Upper lobe of right lung (tissue), 1 donor: ENCODE results near the gene SGCA. TPM values are rescaled to one million over a fixed set of nuclear protein-coding genes. Genes with fewer than 3 reads are reported as not detected.
A peak's percentile ranks its signal among the peaks of the same experiment; 100 is the strongest.

Source experiments
- ATAC-seq: fragments of 200-7000 bp; cut with Tn5 transposase; one replicate; pipeline ENCODE4 v1.9.1; 2020; ENCODE audit warnings: mild to moderate bottlenecking, moderate library complexity
- DNase-seq: peaks from one replicate; pipeline ENCODE4 v3.0.0-alpha.2; 2020
- H3K27ac ChIP-seq: fragments of 200-600 bp; one replicate; pipeline ENCODE4 v1.8.0; 2022
- H3K27me3 ChIP-seq: fragments of 200-600 bp; one replicate; pipeline ENCODE4 v1.8.0; 2022; ENCODE audit warnings: mild to moderate bottlenecking
- H3K36me3 ChIP-seq: fragments of 200-600 bp; one replicate; pipeline ENCODE4 v1.8.0; 2022
- H3K4me1 ChIP-seq: fragments of 200-600 bp; one replicate; pipeline ENCODE4 v1.8.0; 2022
- H3K4me3 ChIP-seq: fragments of 200-600 bp; one replicate; pipeline ENCODE4 v1.8.0; 2022; ENCODE audit warnings: mild to moderate bottlenecking
- H3K9me3 ChIP-seq: fragments of 200-600 bp; one replicate; pipeline ENCODE4 v1.8.0; 2022
- intact Hi-C: fragments of 100-400 bp; cut with DNase I; formaldehyde crosslinking; loops from one replicate; pipeline ENCODE4 v1.11.0; 2022
- total RNA-seq: library from RNA; stranded (reverse); fragmentation: NEBNext Ultra II Directional; extraction: Animal tissue kit (Norgen Biotek cat#: 25700); gene quantifications from one replicate; pipeline ENCODE4 v1.2.1, GENCODE V29; 2021
- TF ChIP-seq, protein P1 (sequence below): fragments of 200-600 bp; IDR thresholded peaks from one replicate; pipeline ENCODE4 v1.8.0; 2022; ENCODE audit warnings: antibody characterized with exemption
- donor health status: DM: no; HTN: yes; CAD: no; lungs with severe emphysema.

The SGCA gene
- total RNA-seq, 1 donor from 2014 or later, result 27.8 TPM

DNA sequence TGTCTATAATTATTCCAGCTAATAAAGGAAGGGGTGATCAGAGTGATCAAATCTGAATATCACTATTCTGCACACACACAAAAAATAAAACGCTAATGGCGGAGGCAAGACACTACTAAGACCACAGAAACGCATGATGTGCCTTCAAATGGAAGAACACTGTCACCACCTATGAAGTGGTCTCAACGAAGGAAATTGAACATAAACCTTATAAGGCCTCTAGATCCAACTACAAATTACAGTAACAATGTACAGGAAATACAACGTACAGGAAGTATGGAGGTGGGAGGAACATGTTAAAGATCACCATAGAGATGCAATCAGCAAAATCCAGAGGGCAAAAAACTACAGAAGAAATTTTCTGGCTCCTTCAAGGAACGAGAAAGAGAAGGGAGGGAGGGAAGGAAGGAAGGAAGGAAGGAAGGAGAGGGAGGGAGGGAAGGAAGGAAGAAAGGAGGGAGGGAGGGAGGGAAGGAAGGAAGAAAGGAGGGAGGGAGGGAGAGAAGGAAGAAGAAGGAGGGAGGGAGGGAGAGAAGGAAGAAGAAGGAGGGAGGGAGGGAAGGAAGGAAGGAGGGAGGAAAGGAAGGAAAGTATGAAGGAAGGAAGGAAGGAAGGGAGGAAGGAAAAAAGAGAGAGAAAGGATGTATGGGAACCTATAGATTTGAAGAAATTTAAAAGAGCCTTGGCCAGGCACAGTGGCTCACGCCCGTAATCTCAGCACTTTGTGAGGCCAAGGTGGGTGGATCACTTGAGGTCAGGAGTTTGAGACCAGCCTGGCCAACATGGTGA is 3.1 kb upstream of the SGCA start:
- no peak for DNase-seq
- intact Hi-C loops, result loop anchor here (10.0 kb wide), 1 partner anchor 48 kb away; no protein-coding TSS in a partner anchor
- TF ChIP-seq, protein P1, sequence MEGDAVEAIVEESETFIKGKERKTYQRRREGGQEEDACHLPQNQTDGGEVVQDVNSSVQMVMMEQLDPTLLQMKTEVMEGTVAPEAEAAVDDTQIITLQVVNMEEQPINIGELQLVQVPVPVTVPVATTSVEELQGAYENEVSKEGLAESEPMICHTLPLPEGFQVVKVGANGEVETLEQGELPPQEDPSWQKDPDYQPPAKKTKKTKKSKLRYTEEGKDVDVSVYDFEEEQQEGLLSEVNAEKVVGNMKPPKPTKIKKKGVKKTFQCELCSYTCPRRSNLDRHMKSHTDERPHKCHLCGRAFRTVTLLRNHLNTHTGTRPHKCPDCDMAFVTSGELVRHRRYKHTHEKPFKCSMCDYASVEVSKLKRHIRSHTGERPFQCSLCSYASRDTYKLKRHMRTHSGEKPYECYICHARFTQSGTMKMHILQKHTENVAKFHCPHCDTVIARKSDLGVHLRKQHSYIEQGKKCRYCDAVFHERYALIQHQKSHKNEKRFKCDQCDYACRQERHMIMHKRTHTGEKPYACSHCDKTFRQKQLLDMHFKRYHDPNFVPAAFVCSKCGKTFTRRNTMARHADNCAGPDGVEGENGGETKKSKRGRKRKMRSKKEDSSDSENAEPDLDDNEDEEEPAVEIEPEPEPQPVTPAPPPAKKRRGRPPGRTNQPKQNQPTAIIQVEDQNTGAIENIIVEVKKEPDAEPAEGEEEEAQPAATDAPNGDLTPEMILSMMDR, result no peak
- ATAC-seq, result no peak
- Histone ChIP-seq H3K27ac (no peak overlapping the region), H3K36me3 (no peaks in the 10 kb centered on the region), H3K4me3 (no peak overlapping the region), H3K27me3 (no peaks in the 10 kb centered on the region), H3K9me3 (no peaks in the 10 kb centered on the region), H3K4me1 (peaks cover 11% of the 10 kb centered on the region)

DNA sequence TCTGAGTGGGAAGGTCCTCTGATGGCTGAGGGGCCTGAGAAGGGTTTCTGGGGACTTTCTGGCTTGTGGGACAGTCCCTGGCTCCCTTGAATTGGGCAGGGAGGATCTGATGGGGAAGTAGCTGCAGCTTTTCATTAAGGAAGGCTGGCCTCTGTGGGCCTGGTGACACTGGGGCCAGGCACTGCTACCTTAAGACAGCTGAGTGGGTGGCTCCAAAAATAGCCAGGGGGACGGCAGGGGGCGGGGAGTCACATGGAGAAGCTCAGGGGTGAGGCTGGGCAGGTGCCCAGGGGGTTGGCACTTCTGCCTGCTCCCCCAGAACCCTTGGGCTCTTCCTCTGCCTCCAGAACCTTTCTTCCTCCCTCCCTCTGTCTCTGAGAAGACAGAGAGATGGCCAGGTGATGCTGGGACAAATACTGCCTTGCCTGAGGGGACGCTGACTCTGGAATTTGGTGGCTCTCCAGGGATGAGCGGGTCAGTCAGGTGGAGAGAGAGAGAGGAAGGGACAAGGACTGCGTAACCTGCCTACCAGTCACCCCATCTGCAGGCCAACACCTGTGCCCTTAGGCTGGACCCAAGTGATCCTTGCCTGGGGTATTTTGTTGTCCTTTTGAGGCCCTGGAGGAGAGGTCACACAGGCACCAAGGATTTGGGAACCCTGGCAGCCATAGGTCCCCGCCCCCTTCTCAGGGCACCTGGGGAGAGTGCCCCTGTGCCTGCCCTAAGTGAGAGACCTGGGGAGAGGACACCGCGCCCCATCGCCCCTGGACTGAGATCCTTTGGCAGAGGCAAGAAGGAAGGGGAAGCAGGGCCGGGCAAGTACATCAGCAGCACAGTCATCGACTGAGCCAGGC is 1.7 kb upstream of the SGCA start:
- peaks cover 11% of the 10 kb centered on the region for H3K4me1 ChIP-seq
- ATAC-seq (peak; percentile 9), DNase-seq (peak; percentile 64)
- TF ChIP-seq, protein P1, result no peak
- no peaks in the 10 kb centered on the region for H3K27me3 ChIP-seq
- intact Hi-C loops, result loop anchor here (10.0 kb wide), 1 partner anchor 49 kb away; no protein-coding TSS in a partner anchor
- H3K36me3 ChIP-seq, result no peaks in the 10 kb centered on the region
- H3K9me3 ChIP-seq, result no peaks in the 10 kb centered on the region
- no peak overlapping the region for H3K4me3 ChIP-seq
- no peak overlapping the region for H3K27ac ChIP-seq

DNA sequence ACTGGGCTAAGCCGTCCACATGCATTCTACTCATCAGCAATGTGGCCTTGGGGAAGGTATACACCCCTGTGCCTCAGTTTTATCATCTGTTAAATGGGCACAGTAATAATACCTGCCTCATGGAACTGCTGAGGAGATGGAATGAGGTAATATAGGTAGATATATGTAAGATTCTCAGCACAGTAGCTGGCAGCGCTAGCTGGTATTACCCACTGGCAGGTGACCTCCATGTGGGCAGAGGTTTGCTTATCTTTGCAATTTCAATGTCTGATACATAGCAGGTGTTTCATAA is 1.2 kb upstream of the SGCA start:
- intact Hi-C loops, result loop anchor here (10.0 kb wide), 1 partner anchor 50 kb away; no protein-coding TSS in a partner anchor
- DNase-seq, result no peak
- H3K27ac ChIP-seq, result no peak overlapping the region
- TF ChIP-seq, protein P1, result no peak
- ATAC-seq, result no peak
- no peak overlapping the region for H3K4me3 ChIP-seq
- H3K9me3 ChIP-seq, result no peaks in the 10 kb centered on the region
- H3K36me3 ChIP-seq, result no peaks in the 10 kb centered on the region
- H3K4me1 ChIP-seq, result peaks cover 11% of the 10 kb centered on the region
- H3K27me3 ChIP-seq, result no peaks in the 10 kb centered on the region

DNA sequence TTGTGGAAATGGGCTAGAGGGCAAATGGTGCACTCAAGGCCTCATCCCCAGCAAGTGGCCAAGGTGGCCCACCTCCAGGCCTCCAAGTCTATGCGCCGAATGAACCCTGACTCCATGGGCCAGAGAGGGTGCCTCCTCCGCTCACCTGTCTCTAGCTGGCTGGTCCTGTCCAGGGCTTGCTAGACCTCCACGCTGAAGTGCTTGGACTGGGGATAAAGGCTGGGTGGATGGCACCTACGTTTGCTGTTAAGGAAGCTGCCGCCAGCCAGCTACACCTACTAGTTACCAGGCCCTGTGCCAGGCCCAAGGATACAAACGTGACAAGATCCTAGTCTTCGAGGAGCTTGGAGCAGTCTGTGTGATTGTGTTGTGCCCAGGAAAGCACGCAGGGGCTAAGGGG is 739 bp upstream of the SGCA start:
- intact Hi-C loops, result loop anchor here (10.0 kb wide), 1 partner anchor 50 kb away; no protein-coding TSS in a partner anchor
- Histone ChIP-seq H3K4me3 (no peak overlapping the region), H3K27me3 (no peaks in the 10 kb centered on the region), H3K4me1 (peaks cover 11% of the 10 kb centered on the region), H3K36me3 (no peaks in the 10 kb centered on the region), H3K9me3 (no peaks in the 10 kb centered on the region), H3K27ac (no peak overlapping the region)
- TF ChIP-seq, protein P1, result no peak
- no peak for DNase-seq
- no peak for ATAC-seq

DNA sequence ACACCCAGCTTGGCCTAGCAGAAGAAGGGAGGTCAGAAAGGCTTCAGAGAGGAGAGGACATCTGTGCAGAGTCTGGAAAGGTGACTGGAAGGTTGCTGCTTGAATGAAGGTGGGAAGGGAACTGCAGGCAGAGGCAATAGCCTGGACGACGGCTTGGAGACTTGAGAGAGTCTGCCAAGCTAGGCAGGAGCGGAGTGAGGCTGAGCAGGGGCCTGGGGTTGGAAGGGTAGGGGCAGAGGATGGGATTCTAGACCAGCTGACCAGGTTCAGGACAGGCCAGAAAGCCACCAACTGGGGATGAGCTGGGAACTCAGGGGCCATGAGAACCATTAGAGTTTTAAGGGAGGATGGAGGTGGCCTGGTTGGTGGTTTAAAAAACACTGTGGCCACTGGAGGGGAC is 339 bp upstream of the SGCA start:
- Histone ChIP-seq H3K4me3 (peak overlapping the region; percentile 16), H3K9me3 (no peaks in the 10 kb centered on the region), H3K36me3 (no peaks in the 10 kb centered on the region), H3K27me3 (no peaks in the 10 kb centered on the region), H3K27ac (no peak overlapping the region), H3K4me1 (peaks cover 11% of the 10 kb centered on the region)
- DNase-seq (no peak), ATAC-seq (no peak)
- intact Hi-C loops, result loop anchor here (10.0 kb wide), 1 partner anchor 51 kb away; no protein-coding TSS in a partner anchor
- TF ChIP-seq, protein P1, result no peak
